ENCODE data around the gene PHLDB3. TPM values are rescaled to one million over a fixed set of nuclear protein-coding genes. Genes with fewer than 3 reads are reported as not detected.
"Not testable (repeated sequence)": the region's sequence is repeated elsewhere in the genome, so short reads cannot be mapped to it uniquely, and the experiment has no call there.

PHLDB3 gene
- total RNA-seq, 1 donor = 17.1 TPM

DNA sequence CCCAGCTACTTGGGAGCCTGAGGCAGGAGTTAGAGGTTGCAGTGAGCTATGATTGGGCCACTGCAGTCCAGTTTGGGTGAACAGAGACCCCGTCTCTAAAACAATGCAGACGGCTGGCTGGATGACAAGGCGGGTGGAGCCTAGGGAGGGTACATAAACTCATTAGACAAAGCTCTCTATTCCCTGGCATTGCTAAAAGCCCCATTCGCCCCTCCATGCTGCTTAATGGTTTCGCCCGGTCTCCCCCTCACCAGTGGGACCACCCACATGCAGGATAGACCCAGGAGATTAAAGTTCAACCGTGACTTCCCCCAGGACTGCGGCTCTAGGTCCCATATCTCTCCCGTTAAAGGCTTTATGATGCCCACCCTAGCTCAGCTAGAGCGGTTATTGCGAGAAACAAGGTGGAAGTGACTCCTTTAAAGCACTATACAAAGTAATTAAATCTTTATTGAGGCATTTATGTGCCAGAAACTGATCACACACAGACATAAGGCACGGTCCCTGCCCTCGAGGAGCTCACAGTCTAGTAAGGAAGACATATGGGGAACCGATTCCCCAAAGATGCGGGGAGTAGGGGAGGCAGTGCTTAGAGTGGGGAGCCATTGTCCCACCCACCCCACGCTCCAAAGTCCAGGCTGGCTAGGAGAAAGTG lies 44.1 kb downstream of the PHLDB3 start:
- Histone ChIP-seq H3K9me3 (ENCODE audit: low read depth, low read length) (no peaks in the 10 kb centered on the region), H3K4me1 (ENCODE audit: insufficient read depth, low read length) (peaks cover 33% of the 10 kb centered on the region), H3K4me3 (ENCODE audit: low read length) (no peak overlapping the region), H3K27me3 (ENCODE audit: insufficient read depth, low read length) (no peaks in the 10 kb centered on the region)

DNA sequence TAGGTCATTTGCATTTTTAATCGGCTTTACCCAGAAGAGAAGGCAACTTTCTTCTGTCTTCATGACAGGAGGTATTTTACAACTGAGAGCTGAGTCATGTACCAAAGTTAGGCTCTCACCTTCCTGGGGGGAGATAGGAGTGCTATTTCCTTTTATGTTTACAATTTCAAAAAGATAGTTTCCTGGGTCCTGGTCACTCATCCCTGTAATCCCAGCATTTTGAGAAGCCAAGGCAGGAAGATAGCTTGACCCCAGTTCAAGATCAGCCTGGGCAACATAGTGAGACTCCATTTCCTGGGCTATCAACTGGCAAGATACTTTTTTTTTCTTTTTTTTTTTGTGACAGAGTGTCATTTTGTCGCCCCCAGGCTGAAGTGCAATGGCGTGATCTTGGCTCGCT lies 46.7 kb downstream of the PHLDB3 start:
- Histone ChIP-seq H3K4me3 (ENCODE audit: low read length) (no peak overlapping the region), H3K9me3 (ENCODE audit: low read depth, low read length) (no peaks in the 10 kb centered on the region), H3K4me1 (ENCODE audit: insufficient read depth, low read length) (peaks cover 16% of the 10 kb centered on the region), H3K27me3 (ENCODE audit: insufficient read depth, low read length) (no peaks in the 10 kb centered on the region)

DNA sequence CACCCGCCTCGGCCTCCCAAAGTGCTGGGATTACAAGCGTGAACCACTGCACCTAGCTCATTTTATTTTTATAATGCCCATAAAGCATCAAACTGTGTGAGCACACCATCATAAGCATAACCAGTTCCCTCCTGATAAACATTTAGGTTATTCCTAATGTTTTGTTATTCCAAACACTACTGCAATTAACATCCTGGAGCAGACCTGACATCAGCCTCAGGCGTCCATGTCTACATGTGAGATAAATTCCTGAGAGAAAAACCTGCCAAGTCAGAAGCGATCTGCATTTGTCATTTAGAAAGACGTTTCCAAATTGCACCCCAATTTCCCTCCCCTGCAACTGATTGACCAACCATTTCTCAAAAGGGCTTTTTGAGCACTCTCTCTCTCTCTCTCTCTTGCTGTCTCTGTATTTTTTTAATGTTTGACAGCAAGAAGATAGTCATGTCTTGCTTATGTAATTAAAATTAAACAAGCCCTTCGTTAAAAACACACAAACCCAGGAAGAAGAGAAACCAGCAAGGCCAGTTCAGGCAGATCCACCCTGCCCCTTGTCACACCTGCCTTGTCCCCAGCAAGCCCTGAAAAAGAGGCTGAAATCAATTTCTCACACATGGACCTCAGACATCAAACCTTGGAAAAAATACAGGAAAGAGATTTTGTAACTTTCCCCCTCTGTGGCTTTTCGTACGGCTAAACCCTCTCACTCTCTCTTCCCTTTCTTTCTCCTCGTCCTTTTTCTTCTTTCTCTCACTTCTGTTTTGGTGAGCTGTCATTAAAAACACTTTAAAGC lies 49.0 kb downstream of the PHLDB3 start:
- Histone ChIP-seq H3K9me3 (ENCODE audit: low read depth, low read length) (no peaks in the 10 kb centered on the region), H3K4me3 (ENCODE audit: low read length) (no peak overlapping the region), H3K4me1 (ENCODE audit: insufficient read depth, low read length) (peaks cover 13% of the 10 kb centered on the region), H3K27me3 (ENCODE audit: insufficient read depth, low read length) (no peaks in the 10 kb centered on the region)

DNA sequence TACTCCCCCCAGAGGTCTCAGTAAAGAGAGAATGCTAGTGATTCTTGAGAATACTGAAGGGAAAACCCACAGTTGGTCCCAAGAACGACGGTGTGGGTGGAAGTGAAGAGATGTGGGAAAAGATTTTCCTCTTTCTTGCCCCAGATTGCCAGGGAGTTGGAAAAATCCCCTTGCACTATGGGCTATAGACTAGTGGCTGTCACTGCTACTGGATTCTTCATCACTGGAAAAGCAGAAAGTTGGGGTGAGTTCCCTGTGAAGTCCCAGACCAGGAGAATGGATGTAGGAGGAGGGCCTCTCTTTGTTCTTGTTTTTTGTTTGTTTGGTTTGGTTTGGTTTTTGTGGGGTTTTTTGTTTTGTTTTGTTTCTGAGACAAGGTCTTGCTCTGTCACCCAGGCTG lies 50.5 kb downstream of the PHLDB3 start:
- Histone ChIP-seq H3K4me1 (ENCODE audit: insufficient read depth, low read length) (peaks cover 15% of the 10 kb centered on the region), H3K27me3 (ENCODE audit: insufficient read depth, low read length) (no peaks in the 10 kb centered on the region), H3K4me3 (ENCODE audit: low read length) (no peak overlapping the region), H3K9me3 (ENCODE audit: low read depth, low read length) (no peaks in the 10 kb centered on the region)

DNA sequence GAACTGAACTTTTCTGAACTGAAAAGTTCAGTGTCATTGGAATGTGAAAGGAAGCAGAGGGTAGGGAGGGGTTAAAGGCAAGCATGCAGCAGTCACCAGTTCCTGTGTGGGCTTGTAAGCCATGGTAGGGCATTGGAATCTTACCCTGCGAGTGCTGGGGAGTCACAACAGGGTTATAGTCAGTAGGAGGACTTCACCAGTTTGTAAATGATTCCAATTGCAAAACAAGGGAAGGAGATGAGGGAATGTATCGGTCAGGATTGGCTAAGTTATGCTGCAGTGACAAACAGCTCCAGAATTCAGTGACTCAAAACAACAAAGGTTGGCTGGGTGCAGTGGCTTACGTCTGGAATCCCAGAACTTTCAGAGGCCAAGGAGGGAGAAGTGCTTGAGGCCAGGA lies 52.0 kb downstream of the PHLDB3 start:
- H3K27me3 ChIP-seq (ENCODE audit: insufficient read depth, low read length) = no peaks in the 10 kb centered on the region
- no peaks in the 10 kb centered on the region for H3K9me3 ChIP-seq (ENCODE audit: low read depth, low read length)
- no peak overlapping the region for H3K4me3 ChIP-seq (ENCODE audit: low read length)
- H3K4me1 ChIP-seq (ENCODE audit: insufficient read depth, low read length) = peaks cover 15% of the 10 kb centered on the region

DNA sequence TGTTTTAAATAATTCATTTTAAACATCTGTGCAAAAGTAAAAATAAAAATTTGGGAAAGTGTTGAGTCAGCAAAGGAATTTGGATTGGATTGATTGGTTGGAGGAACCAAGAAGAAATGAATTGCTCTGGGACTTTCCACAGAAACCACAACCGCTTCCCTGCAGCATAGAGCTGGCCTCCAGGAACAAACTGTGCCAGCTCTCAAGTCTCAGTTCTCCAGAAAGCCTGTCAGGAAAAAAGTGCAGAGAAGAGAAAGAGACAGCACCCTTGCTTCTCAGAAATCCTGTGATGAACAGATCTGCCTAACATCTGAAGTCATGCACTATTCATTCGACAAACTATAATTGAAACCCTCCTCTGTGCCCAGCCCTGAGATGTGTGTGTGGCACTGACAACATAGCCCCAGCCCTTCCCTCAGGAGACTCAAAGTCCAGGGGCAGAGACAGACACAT lies 54.0 kb downstream of the PHLDB3 start:
- H3K4me1 ChIP-seq (ENCODE audit: insufficient read depth, low read length) = peaks cover 21% of the 10 kb centered on the region
- H3K9me3 ChIP-seq (ENCODE audit: low read depth, low read length) = no peaks in the 10 kb centered on the region
- H3K4me3 ChIP-seq (ENCODE audit: low read length) = no peak overlapping the region
- no peaks in the 10 kb centered on the region for H3K27me3 ChIP-seq (ENCODE audit: insufficient read depth, low read length)

DNA sequence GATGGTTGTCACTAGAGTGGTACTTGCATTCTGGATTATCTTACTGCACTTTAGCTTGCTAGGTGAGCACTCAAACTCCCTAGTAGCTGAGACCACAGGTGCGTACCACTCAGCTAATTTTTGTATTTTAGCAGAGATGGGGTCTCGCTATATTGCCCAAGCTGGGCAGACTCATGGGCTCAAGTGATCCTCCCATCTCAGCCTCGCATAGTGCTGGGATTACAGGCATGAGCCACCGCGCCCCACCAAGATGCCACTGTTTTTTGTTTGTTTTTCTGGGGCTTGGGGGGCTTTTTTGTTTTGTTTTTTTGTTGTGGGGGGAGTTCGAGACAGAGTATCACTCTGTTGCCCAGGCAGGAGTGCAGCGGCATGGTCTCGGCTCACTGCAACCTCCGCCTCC lies 56.9 kb downstream of the PHLDB3 start:
- H3K9me3 ChIP-seq (ENCODE audit: low read depth, low read length) = no peaks in the 10 kb centered on the region
- peaks cover 26% of the 10 kb centered on the region for H3K4me1 ChIP-seq (ENCODE audit: insufficient read depth, low read length)
- H3K27me3 ChIP-seq (ENCODE audit: insufficient read depth, low read length) = no peaks in the 10 kb centered on the region
- no peak overlapping the region for H3K4me3 ChIP-seq (ENCODE audit: low read length)

DNA sequence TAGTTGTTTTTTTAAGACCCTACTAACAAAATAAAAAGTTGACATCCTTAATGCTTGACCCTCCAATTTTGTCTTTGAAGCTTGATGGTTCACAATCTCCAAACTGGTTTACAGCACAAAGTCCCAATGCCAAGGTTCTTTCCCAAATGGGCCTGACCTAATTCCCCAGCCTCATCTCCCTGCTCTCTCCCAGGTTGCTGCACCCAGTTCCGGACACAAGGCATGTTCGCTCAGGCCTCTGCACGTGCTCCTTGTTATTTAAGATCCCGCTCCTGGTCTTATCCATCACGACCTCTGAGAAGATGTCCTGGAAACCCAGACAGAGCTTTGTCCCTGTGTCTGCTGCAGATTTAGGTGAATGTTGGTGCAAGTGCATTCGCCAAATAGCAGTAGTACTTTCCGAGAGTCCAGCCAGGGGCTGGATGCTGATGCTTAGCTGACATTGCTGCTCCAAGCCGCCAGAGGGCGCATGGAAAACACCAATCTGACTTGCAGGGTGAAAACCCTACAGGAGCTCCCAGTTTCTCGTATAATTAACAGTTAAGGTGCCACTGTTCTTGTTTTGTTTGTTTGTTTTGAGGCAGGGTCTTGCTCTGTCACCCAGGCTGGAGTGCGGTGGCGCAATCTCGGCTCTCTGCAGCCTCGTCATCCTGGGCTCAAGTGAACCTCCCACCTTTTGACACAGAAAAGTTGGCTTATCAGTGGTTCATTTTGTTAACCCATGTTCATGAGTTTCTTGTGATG lies 57.6 kb downstream of the PHLDB3 start:
- Histone ChIP-seq H3K4me1 (ENCODE audit: insufficient read depth, low read length) (peaks cover 30% of the 10 kb centered on the region), H3K27me3 (ENCODE audit: insufficient read depth, low read length) (no peaks in the 10 kb centered on the region), H3K9me3 (ENCODE audit: low read depth, low read length) (no peaks in the 10 kb centered on the region), H3K4me3 (ENCODE audit: low read length) (no peak overlapping the region)

DNA sequence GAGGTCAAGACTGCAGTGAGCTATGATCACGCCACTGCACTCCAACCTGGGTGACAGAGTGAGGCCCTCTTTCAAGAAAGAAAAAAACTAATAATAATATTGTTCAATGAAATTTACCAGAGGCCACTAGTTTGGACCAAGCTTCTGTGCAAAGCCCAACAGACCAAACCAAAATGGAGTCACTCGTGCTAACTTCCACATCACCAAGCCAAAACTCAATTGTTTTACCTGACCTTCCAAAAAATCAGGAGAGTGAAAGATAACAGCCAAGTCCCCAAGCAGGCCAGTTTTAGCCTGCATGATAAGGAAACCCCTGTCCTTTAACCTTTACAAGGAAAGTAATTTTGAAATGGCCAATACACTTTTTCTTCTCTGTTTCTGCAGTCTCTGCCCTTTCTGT lies 59.1 kb downstream of the PHLDB3 start:
- Histone ChIP-seq H3K4me3 (ENCODE audit: low read length) (no peak overlapping the region), H3K9me3 (ENCODE audit: low read depth, low read length) (no peaks in the 10 kb centered on the region), H3K27me3 (ENCODE audit: insufficient read depth, low read length) (no peaks in the 10 kb centered on the region), H3K4me1 (ENCODE audit: insufficient read depth, low read length) (peaks cover 34% of the 10 kb centered on the region)

DNA sequence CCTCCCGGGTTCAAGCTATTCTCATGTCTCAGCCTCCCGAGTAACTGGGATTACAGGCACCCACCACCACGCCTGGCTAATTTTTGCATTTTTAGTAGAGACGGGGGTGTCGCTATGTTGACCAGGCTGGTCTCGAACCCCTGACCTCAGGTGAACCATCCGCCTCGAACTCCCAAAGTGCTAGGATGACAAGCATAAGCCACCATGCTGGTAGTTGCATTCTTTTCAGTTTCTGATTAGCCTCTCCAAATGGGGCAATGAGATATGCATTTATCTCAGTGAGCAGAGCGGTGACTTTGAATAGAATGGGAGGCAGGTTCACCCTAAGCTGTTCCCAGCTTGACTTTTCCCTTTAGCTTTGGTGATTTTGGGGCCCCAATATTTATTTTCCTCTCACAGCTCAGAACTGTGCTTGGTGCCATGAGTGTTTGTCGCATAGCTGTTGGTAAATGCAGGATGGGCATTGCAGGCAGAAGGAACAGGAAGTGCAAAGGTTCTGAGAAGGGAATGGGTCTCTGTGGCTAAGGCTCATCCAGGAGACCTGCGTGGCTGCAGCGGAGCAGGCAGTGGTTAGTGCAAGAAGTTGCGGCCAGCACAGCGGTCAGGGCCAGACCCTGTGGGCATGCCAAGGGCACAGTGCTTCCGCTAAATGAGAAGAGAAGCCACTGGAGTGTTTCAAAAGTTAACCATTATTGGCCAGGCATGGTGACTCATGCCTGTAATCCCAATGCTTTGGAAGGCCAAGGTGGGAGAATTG lies 59.8 kb downstream of the PHLDB3 start:
- Histone ChIP-seq H3K4me1 (ENCODE audit: insufficient read depth, low read length) (peaks cover 38% of the 10 kb centered on the region), H3K27me3 (ENCODE audit: insufficient read depth, low read length) (no peaks in the 10 kb centered on the region), H3K9me3 (ENCODE audit: low read depth, low read length) (no peaks in the 10 kb centered on the region), H3K4me3 (ENCODE audit: low read length) (no peak overlapping the region)

DNA sequence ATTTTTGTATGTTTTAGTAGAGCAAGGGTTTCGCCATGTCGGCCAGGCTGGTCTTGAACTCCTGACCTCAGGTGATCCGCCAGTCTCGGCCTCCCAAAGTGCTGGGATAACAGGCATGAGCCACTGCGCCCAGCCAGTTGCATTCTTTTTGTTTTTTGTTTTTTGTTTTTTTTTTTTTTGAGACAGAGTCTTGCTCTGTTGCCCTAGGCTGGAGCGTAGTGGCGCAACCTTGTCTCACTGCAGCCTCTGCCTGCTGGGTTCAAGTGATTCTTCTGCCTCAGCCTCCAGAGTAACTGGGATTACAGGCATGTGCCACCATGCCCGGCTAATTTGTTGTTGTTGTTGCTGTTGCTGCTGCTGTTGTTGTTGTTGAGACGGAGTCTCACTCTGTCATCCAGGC lies 60.5 kb downstream of the PHLDB3 start:
- not testable (repeated sequence) for H3K9me3 ChIP-seq (ENCODE audit: low read depth, low read length); H3K4me3 ChIP-seq (ENCODE audit: low read length); H3K27me3 ChIP-seq (ENCODE audit: insufficient read depth, low read length)
- peaks cover 42% of the 10 kb centered on the region for H3K4me1 ChIP-seq (ENCODE audit: insufficient read depth, low read length)

DNA sequence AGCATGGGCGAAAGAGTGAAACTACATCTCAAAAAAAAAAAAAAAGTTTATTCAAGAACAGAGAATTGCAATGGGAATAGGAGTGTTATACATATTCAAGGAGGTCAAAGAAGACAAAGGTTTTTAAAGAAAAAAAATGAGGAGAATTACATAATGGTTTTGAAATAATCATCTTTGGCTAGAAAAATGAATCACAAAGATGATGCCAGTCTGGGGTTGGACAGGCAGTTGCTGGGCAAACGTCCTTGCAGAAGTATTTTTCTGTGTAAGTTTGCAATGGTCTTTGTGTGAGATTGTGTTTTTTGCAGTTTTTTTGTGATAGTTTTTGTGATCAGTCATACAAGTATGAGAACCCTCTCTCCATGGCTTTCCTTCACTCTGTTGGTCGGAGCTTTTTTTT lies 62.8 kb downstream of the PHLDB3 start:
- Histone ChIP-seq H3K4me3 (ENCODE audit: low read length) (no peak overlapping the region), H3K9me3 (ENCODE audit: low read depth, low read length) (no peaks in the 10 kb centered on the region), H3K4me1 (ENCODE audit: insufficient read depth, low read length) (peaks cover 57% of the 10 kb centered on the region), H3K27me3 (ENCODE audit: insufficient read depth, low read length) (no peaks in the 10 kb centered on the region)

DNA sequence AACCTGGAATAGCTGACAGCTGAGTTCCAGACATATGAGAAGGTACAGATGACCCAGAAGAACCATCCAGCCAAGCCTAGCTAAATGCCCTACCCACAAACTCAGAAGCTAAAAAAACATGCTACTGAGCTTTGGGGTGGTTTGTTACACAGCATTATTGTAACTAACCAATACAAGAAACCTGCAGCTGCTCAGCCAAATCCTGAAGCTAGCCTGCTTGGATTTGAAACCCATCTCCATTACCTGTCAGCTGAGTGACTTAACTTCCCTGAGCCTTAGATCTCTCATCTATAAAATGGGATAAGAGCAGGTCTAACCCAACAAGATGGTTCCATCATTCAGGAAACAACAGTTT lies 64.9 kb downstream of the PHLDB3 start:
- peaks cover 46% of the 10 kb centered on the region for H3K4me1 ChIP-seq (ENCODE audit: insufficient read depth, low read length)
- H3K4me3 ChIP-seq (ENCODE audit: low read length) = no peak overlapping the region
- no peaks in the 10 kb centered on the region for H3K9me3 ChIP-seq (ENCODE audit: low read depth, low read length)
- H3K27me3 ChIP-seq (ENCODE audit: insufficient read depth, low read length) = no peaks in the 10 kb centered on the region

DNA sequence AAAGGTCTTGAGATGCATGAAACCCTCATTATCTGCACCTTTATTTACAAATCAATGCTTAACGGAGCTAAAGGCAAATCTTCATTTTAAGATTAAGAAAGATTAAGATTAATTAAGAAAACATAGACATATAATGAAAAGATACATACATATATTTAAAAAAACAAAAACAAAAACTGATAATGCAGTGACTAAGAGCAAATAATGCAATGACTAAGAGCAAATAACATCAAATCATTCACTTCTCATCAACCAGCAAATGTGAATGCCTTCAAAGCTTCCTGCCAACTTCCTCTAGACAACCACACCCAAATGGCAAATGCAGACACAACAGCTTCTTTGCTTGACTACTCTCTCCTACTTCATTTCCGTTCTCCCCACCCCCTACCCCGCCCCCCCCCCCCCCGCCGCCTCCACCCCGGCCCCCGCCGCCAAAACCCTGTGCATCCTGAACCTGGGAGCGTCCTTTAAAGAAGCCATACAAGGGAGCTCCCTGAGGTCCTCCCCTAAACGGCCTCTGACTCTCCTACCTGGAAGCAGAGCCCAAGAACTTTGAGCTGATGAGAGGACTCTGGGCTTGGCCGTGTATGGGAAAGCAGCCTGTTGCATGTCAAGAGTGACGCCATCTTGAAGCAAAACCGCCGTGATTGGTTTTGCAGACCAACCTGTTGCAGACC lies 65.4 kb downstream of the PHLDB3 start:
- Histone ChIP-seq H3K27me3 (ENCODE audit: insufficient read depth, low read length) (no peaks in the 10 kb centered on the region), H3K4me3 (ENCODE audit: low read length) (no peak overlapping the region), H3K9me3 (ENCODE audit: low read depth, low read length) (no peaks in the 10 kb centered on the region), H3K4me1 (ENCODE audit: insufficient read depth, low read length) (peaks cover 44% of the 10 kb centered on the region)
